SIG-M5 (cell line): ENCODE measurements around the gene WASF2.
"Not testable (repeated sequence)": the region's sequence is repeated elsewhere in the genome, so short reads cannot be mapped to it uniquely, and the experiment has no call there.

Experiments
- DNase-seq: peaks from one replicate; lab custom pipeline; 2025; lab: John Stamatoyannopoulos, UW

The WASF2 gene

GRCh38 chr1:27496604-27497155, 6.7 kb upstream of the WASF2 start:
- no peak for DNase-seq

- no peak for DNase-seq
Measured at GRCh38 chr1:27492796-27493195, 2.8 kb upstream of the WASF2 start.

- DNase-seq: no peak
Measured at GRCh38 chr1:27491748-27492700, 2.1 kb upstream of the WASF2 start.

DNA sequence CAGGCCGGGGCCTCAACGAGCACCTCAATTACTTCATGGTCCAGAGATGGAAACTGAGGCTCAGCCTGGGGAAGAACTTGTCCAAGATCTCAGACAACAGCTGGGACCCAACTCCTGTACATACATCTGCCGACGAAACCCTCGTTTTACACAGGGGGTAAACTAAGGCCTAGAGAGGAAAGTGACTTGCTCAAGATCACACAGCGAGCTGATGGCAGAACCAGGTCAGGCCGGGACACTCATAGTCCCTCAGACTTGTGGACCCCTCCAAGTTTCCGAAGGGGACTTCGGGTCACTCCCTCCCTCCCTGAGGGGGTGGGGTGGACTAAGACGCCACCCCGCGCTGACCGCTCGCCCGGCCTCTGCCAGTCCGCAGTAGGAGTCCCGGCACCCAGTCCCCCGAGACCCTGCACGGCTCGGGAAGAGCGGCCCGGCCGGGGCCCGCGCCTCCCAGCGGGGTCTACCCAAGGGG, 430 bp downstream of the WASF2 start:
- no peak for DNase-seq

DNA sequence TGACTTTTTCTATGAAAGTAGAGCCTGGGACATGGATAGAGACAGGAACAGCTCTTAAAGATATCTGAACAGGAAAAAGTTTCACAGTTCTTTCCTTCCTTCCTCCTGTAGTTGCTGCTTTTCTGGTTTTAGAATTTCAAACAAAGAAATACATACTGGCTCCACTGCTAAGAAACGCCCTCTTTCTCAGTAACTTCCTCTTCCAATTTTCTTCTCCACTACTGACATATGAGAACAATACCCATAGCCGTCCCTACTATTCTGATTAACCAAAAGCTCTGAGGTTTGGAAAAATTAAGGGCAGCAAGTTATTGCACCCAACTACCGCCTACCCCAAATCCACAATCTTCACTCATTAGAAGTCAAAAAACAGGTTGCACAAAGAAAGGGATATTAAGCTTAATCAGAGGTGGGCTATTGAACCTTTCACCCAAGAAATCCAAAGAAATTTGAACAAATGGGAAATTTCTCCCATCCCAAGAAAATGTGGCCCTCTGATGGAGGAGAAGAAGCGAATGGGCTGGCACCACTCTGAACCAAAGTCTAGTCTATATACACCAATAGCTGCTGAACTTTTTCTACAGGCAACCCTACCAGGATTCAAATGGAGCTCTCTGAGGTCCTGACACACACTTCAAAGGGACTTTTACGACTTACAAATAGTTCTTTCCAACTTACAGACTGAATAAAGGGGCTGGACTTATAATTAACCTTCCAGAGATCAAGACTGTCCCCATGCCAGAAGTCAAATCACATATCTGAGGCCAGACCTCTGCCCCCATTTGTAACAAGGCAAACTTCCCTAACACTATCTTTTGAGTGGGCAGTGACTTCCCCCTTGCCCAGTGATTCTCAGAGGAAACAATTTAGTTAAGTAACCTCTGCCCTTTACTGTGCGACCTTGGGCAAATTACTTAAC, 1.7 kb downstream of the WASF2 start:
- peak; percentile 71 for DNase-seq

- DNase-seq: no peak
Measured at GRCh38 chr1:27485363-27485762, 4.6 kb downstream of the WASF2 start.

- no peak for DNase-seq
Measured at GRCh38 chr1:27483659-27484058, 6.3 kb downstream of the WASF2 start.

DNA sequence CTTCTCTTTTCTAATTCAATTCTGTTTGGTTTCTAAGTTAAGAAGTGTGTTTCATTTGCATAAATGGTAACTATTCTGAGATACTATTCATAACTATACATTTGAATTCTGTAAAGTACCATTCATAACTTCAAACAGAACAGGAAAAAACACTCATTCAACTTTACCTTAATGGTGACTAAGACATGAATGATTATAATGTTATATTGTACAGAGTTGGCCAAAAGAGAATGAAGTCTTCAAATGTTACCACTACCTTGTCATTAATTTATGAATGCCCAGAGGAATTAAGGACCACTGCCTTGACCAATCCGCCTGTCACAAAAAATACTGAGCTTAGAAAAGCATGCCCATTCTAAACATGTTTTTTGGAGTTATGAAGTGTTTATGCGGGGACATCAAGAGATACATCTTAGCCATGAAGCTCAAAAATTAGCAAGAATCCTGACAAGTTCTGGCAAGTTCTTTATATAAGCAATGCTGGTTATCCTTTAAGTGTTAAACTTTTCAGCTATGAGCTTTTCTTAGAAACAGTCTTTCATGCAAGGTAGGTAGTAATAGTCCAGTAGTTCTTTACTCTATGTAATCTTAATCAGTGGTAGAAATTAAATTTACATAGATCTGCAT, 7.9 kb downstream of the WASF2 start:
- DNase-seq: no peak

DNA sequence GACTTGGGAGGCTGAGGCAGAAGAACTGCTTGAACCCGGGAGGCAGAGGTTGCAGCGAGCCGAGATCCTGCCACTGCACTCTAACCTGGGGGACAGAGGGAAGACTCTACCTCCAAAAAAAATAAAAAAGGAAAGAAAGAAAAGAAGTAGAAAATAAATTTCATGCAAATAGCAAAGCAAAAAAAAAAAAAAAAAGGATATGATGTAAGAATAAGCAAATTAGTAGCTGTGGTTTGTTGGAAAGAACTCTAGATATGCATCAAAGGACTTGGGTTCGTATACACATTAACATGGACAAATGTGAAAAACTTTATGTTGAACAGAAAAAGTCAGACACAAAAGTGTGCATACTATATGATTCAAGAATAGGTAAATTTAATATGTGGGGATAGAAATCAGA, 11.9 kb downstream of the WASF2 start:
- DNase-seq: no peak

- DNase-seq: no peak
Measured at GRCh38 chr1:27476237-27476636, 13.7 kb downstream of the WASF2 start.

GRCh38 chr1:27475720-27476119, 14.2 kb downstream of the WASF2 start:
- DNase-seq: no peak

GRCh38 chr1:27473755-27474154, 16.2 kb downstream of the WASF2 start:
- DNase-seq: no peak

DNA sequence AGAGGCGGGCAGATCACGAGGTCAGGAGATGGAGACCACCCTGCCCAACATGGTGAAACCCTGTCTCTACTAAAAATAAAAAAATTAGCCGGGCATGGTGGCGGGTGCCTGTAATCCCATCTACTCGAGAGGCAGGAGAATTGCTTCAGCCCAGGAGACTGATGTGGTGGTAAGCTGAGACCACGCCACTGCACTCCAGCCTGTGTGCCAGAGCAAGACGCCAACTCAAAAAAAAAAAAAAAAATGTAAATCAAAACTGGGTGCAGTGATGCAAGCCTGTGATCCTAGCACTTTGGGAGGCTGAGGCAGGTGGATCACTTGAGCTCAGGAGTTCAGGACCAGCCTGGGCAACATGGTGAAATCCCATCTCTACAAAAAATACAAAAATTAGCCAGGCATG, 17.9 kb downstream of the WASF2 start:
- DNase-seq: not testable (repeated sequence)

- no peak for DNase-seq
Measured at GRCh38 chr1:27471477-27471876, 18.5 kb downstream of the WASF2 start.

GRCh38 chr1:27469334-27469733, 20.6 kb downstream of the WASF2 start:
- DNase-seq: no peak

DNA sequence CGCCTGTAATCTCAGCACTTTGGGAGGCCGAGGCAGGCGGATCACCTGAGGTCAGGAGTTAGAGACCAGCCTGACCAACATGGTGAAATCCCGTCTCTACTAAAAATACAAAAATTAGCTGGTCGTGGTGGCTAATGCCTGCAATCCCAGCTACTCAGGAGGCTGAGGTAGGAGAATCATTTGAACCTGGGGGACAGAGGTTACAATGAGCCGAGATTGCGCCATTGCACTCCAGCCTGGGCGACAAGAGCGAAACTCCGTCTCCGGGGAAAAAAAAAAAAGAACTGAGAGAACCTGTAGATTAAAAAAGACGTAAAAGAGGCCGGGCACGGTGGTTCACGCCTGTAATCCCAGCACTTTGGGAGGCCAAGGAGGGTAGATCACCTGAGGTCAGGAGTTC, 21.6 kb downstream of the WASF2 start:
- DNase-seq: not testable (repeated sequence)

DNA sequence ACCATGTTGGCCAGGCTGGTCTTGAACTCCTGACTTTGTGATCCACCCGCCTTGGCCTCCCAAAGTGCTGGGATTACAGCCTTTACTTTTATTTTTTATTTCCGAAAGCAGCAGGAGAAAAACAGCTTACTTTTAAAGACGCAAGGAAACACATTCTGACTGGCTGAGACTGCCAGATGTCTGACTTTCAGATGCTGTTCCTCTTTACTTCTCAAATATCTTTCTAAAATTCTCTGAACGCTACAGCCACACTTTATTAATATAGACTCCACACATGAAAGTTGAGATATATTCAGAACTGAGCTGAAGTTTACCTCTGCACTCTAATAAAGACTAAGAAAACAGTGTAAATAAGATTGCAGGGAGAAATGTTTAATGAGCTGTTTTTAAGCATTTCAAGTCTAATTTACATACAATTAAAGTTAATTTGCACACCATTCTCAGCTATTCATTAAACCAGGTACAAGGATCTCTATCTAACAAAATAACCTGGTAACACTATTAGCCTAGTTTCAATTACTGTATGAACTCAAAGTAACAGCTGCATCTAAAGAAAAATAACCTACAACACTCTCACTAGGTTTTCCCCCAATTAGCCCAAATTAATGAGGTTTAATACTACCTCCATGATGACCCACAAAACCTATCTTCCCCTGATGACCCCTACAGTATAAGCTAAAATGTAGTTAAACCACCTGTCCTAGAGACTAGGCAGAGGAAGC, 24.9 kb downstream of the WASF2 start:
- no peak for DNase-seq

- DNase-seq: not testable (repeated sequence)
Measured at GRCh38 chr1:27463916-27464315, 26.1 kb downstream of the WASF2 start.

DNA sequence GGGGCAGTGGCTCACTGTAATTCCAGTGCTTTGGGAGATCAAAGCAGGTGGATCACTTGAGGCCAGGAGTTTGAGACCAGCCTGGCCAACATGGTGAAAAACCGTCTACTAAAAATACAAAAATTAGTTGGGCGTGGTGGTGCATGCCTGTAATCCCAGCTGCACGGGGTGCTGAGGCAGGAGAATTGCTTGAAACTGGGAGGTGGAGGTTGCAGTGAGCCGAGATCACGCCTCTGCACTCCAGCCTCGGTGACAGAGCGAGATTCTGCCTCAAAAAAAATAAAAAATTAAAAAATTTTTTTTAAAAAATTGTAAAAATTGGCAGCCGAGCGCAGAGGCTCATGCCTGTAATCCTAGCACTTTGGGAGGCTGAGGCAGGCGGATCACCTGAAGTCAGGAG, 31.4 kb downstream of the WASF2 start:
- DNase-seq: not testable (repeated sequence)

- no peak for DNase-seq
Measured at GRCh38 chr1:27455139-27455811, 34.7 kb downstream of the WASF2 start.

GRCh38 chr1:27454610-27455009, 35.4 kb downstream of the WASF2 start:
- DNase-seq: no peak
